HL-60 (cell line): ENCODE data around the gene SH3TC2.

Experiments used
- DNase-seq, 2 experiments: peaks; one replicate each; pipeline ENCODE4 v3.0.0-alpha.2; 2010 to 2020; ENCODE audit warnings: low read depth in 1 of 2, low spot score in 1 of 2
- H3K27ac ChIP-seq: fragments of 250-450 bp; sonication (Bioruptor Pico); replicated peaks from 2 replicates; pipeline ENCODE4 v1.5.1; 2020; ENCODE audit warnings: mild to moderate bottlenecking, moderate library complexity
- H3K27me3 ChIP-seq: fragments of 250-450 bp; sonication (Bioruptor Pico); 2 replicates; pipeline ENCODE4 v1.5.1; 2021; ENCODE audit warnings: mild to moderate bottlenecking, moderate library complexity; ENCODE audit not compliant: insufficient read depth, poor library complexity, severe bottlenecking
- H3K4me3 ChIP-seq: replicated peaks from 2 replicates; pipeline ENCODE4 v1.5.1; 2011; ENCODE audit warnings: mild to moderate bottlenecking, control low read depth, low read length; ENCODE audit not compliant: insufficient read depth
- GABPA ChIP-seq: IDR thresholded peaks from 2 replicates; pipeline ENCODE4 v1.6.1; 2012; ENCODE audit warnings: low read depth
- POLR2AphosphoS5 ChIP-seq: IDR thresholded peaks from 2 replicates; pipeline ENCODE4 v1.6.1; 2012; ENCODE audit warnings: low read depth
- SPI1 ChIP-seq: IDR thresholded peaks from 2 replicates; pipeline ENCODE4 v1.6.1; 2012; ENCODE audit warnings: low read depth, mild to moderate bottlenecking, borderline replicate concordance
- TF ChIP-seq, protein P1 (sequence below): IDR thresholded peaks from 2 replicates; pipeline ENCODE4 v1.6.1; 2012; ENCODE audit warnings: low read depth; ENCODE audit not compliant: insufficient replicate concordance
- TF ChIP-seq, protein P2 (sequence below): IDR thresholded peaks from one replicate; pipeline ENCODE4 v1.5.1; 2011; ENCODE audit warnings: low read length, control low read depth, inconsistent platforms; ENCODE audit not compliant: insufficient read depth

The SH3TC2 gene

GRCh38 chr5:149036168-149036567, 26.7 kb downstream of the SH3TC2 start:
- no peak overlapping the region for H3K4me3 ChIP-seq
- TF ChIP-seq POLR2AphosphoS5 = no peak
- TF ChIP-seq, protein P1, sequence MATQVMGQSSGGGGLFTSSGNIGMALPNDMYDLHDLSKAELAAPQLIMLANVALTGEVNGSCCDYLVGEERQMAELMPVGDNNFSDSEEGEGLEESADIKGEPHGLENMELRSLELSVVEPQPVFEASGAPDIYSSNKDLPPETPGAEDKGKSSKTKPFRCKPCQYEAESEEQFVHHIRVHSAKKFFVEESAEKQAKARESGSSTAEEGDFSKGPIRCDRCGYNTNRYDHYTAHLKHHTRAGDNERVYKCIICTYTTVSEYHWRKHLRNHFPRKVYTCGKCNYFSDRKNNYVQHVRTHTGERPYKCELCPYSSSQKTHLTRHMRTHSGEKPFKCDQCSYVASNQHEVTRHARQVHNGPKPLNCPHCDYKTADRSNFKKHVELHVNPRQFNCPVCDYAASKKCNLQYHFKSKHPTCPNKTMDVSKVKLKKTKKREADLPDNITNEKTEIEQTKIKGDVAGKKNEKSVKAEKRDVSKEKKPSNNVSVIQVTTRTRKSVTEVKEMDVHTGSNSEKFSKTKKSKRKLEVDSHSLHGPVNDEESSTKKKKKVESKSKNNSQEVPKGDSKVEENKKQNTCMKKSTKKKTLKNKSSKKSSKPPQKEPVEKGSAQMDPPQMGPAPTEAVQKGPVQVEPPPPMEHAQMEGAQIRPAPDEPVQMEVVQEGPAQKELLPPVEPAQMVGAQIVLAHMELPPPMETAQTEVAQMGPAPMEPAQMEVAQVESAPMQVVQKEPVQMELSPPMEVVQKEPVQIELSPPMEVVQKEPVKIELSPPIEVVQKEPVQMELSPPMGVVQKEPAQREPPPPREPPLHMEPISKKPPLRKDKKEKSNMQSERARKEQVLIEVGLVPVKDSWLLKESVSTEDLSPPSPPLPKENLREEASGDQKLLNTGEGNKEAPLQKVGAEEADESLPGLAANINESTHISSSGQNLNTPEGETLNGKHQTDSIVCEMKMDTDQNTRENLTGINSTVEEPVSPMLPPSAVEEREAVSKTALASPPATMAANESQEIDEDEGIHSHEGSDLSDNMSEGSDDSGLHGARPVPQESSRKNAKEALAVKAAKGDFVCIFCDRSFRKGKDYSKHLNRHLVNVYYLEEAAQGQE = no peak
- TF ChIP-seq, protein P2, sequence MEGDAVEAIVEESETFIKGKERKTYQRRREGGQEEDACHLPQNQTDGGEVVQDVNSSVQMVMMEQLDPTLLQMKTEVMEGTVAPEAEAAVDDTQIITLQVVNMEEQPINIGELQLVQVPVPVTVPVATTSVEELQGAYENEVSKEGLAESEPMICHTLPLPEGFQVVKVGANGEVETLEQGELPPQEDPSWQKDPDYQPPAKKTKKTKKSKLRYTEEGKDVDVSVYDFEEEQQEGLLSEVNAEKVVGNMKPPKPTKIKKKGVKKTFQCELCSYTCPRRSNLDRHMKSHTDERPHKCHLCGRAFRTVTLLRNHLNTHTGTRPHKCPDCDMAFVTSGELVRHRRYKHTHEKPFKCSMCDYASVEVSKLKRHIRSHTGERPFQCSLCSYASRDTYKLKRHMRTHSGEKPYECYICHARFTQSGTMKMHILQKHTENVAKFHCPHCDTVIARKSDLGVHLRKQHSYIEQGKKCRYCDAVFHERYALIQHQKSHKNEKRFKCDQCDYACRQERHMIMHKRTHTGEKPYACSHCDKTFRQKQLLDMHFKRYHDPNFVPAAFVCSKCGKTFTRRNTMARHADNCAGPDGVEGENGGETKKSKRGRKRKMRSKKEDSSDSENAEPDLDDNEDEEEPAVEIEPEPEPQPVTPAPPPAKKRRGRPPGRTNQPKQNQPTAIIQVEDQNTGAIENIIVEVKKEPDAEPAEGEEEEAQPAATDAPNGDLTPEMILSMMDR = no peak
- no peaks in the 10 kb centered on the region for H3K27me3 ChIP-seq
- DNase-seq = peak in 1 of 2 experiments; percentile 28
- no peak overlapping the region for H3K27ac ChIP-seq

DNA sequence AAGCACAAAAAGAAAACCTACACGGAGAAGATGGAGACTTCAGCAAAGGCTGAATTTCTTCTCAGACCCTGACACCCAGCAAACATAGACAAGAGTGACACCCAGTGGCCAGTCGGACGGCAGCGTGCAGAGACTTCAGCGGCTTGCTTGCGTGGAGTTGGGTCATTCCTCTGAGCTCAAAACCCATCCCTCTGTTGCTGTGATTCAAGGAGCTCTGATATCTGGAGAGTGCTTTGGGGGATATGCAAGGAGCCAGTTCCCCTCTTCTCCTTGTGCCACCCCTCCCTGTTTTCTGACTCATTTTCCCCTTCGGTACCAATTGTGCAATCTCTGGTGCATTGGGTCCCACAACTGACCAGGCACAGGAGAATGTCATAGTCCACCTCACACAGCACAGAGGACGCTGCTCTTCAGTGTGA, 27.5 kb downstream of the SH3TC2 start:
- H3K27ac ChIP-seq = no peak overlapping the region
- TF ChIP-seq, protein P2 = peak; percentile 88
- TF ChIP-seq, protein P1 = no peak
- no peak overlapping the region for H3K4me3 ChIP-seq
- peak; percentile 54 to 80 for DNase-seq
- no peaks in the 10 kb centered on the region for H3K27me3 ChIP-seq

- no peak for TF ChIP-seq GABPA
- TF ChIP-seq, protein P2 = no peak
- TF ChIP-seq POLR2AphosphoS5 = no peak
- no peak for TF ChIP-seq SPI1
- TF ChIP-seq, protein P1 = no peak
- DNase-seq = no peak
- Histone ChIP-seq H3K4me3 (no peak overlapping the region), H3K27me3 (no peaks in the 10 kb centered on the region), H3K27ac (no peak overlapping the region)
Observed at GRCh38 chr5:149030838-149031397, 31.9 kb downstream of the SH3TC2 start.
